HG02884 (cell line): ENCODE results near the gene TXNL1.

ENCODE experiments used
- ATAC-seq: cut with Tn5 transposase; IDR thresholded peaks from one replicate; pipeline ENCODE4 v1.9.1; 2021; ENCODE audit warnings: mild to moderate bottlenecking, moderate library complexity; ENCODE audit not compliant: unreplicated experiment

TXNL1 gene

GRCh38 chr18:56570978-56571377, 67.4 kb downstream of the TXNL1 start:
- no peak for ATAC-seq

GRCh38 chr18:56569416-56569815, 69.0 kb downstream of the TXNL1 start:
- ATAC-seq = no peak

GRCh38 chr18:56568986-56569385, 69.4 kb downstream of the TXNL1 start:
- ATAC-seq = no peak

GRCh38 chr18:56565551-56566345, 72.6 kb downstream of the TXNL1 start:
- ATAC-seq = no peak

GRCh38 chr18:56565046-56565445, 73.3 kb downstream of the TXNL1 start:
- no peak for ATAC-seq

GRCh38 chr18:56563568-56563967, 74.8 kb downstream of the TXNL1 start:
- no peak for ATAC-seq

GRCh38 chr18:56562479-56562878, 75.9 kb downstream of the TXNL1 start:
- no peak for ATAC-seq

- ATAC-seq = no peak
Measured at GRCh38 chr18:56560992-56561391, 77.4 kb downstream of the TXNL1 start.

GRCh38 chr18:56559044-56559443, 79.3 kb downstream of the TXNL1 start:
- no peak for ATAC-seq

GRCh38 chr18:56556907-56557306, 81.5 kb downstream of the TXNL1 start:
- ATAC-seq = no peak

- ATAC-seq = no peak
Measured at GRCh38 chr18:56550121-56550520, 88.3 kb downstream of the TXNL1 start.
